Spleen (tissue), 11 donors: Measurements from ENCODE around the gene TEDC1. TPM values are rescaled to one million over a fixed set of nuclear protein-coding genes. Genes with fewer than 3 reads are reported as not detected.

Source experiments
- DNase-seq: peaks from one replicate; pipeline ENCODE4 v3.0.0-alpha.2; 2020
- H3K27ac ChIP-seq, 8 donors: fragments of 200-600 bp; sonication (generic) in 7 of 8; 1 replicate in 4 of 8; 2 replicates in 4 of 8; pipeline versions ENCODE4 v1.5.0 to v1.8.0; 2016 to 2021; ENCODE audit warnings: inconsistent platforms in 4 of 8, mild to moderate bottlenecking in 4 of 8, moderate library complexity in 1 of 8
- H3K27me3 ChIP-seq, 7 donors: fragments of 200-600 bp; sonication (generic) in 6 of 7; replicated peaks in 1 of 7; 1 replicate in 4 of 7; 2 replicates in 3 of 7; pipeline versions ENCODE4 v1.5.0 to v1.8.0; 2016 to 2021; ENCODE audit warnings: inconsistent platforms in 3 of 7, mild to moderate bottlenecking in 1 of 7
- H3K36me3 ChIP-seq, 6 donors: fragments of 200-600 bp; sonication (generic) in 5 of 6; 1 replicate in 4 of 6; 2 replicates in 2 of 6; pipeline versions ENCODE4 v1.5.0 to v1.8.0; 2016 to 2021; ENCODE audit warnings: inconsistent platforms in 2 of 6
- H3K4me1 ChIP-seq, 6 donors: fragments of 200-600 bp; sonication (generic) in 5 of 6; 1 replicate in 3 of 6; 2 replicates in 3 of 6; pipeline versions ENCODE4 v1.5.0 to v1.8.0; 2016 to 2021; ENCODE audit warnings: inconsistent platforms in 3 of 6
- H3K4me3 ChIP-seq, 8 donors: fragments of 200-600 bp; sonication (generic) in 7 of 8; 1 replicate in 4 of 8; 2 replicates in 4 of 8; pipeline versions ENCODE4 v1.5.0 to v1.8.0; 2016 to 2021; ENCODE audit warnings: inconsistent platforms in 4 of 8, mild to moderate bottlenecking in 4 of 8, moderate library complexity in 2 of 8
- H3K9me3 ChIP-seq, 8 donors: fragments of 200-600 bp; sonication (generic) in 7 of 8; 1 replicate in 4 of 8; 2 replicates in 4 of 8; pipeline versions ENCODE4 v1.5.0 to v1.8.0; 2016 to 2021; ENCODE audit warnings: inconsistent platforms in 4 of 8
- POLR2A ChIP-seq, 3 donors: fragments of 450-650 bp; IDR thresholded peaks; one replicate each; pipeline ENCODE4 v1.5.1; 2017; ENCODE audit warnings: antibody characterized with exemption in 3 of 3, mild to moderate bottlenecking in 1 of 3
- POLR2AphosphoS5 ChIP-seq, 3 donors: sonication (generic); formaldehyde crosslinking; IDR thresholded peaks; one replicate each; pipeline ENCODE4 v1.5.1; 2017; ENCODE audit warnings: antibody characterized with exemption in 3 of 3
- WGBS, 5 donors: extraction: QIAGEN DNeasy Blood & Tissue Kit in 3 of 5; methylation state at CpG; one replicate each; pipeline versions ENCODE4 v1.1.5 to v1.1.7; 2013 to 2018; 5-methylcytosine and 5-hydroxymethylcytosine counted together
- intact Hi-C: fragments of 100-400 bp; cut with DNase I; formaldehyde crosslinking; loops from one replicate; pipeline ENCODE4 v1.15.0; 2023; ENCODE audit warnings: low total_unique reads
- polyA plus RNA-seq, 3 donors: library from polyadenylated mRNA; stranded (reverse); fragments of 200-250 nt; gene quantifications; one replicate each; pipeline ENCODE4 v1.2.1, GENCODE V29; 2013
- total RNA-seq, 7 donors: library from RNA; depleted of rRNA in 3 of 7; stranded (reverse); fragments of >200 nt in 3 of 7; fragmentation: NEBNext Ultra II Directional in 4 of 7; extraction: Animal tissue kit (Norgen Biotek cat#: 25700) in 4 of 7; gene quantifications; one replicate each; pipeline versions ENCODE4 v1.1.0 to v1.2.1, GENCODE V29; 2016 to 2021
- TF ChIP-seq, protein P1 (sequence below), 11 experiments: fragments of 200-600 bp in 7 of 11; fragments of 450-650 bp in 4 of 11; sonication (generic) in 4 of 11; IDR thresholded peaks in 8 of 11; conservative IDR thresholded peaks in 3 of 11; 1 replicate in 7 of 11; 2 replicates in 4 of 11; pipeline versions ENCODE4 v1.4.0 to v1.8.0; 2016 to 2021; ENCODE audit warnings: antibody characterized with exemption in 11 of 11, inconsistent platforms in 4 of 11, mild to moderate bottlenecking in 1 of 11
- donor health status: healthy with polysubstance abuse.
- donor health status: DM: no; HTN: no; CAD: no; lungs with moderate emphysema.
- donor health status: DM: no; HTN: no; CAD: no.
- donor health status: Bipolar disorder and iron deficiency.
- donor health status: healthy.
- donor health status: DM: no; HTN: no; CAD: no.
- donor health status: DM: yes; HTN: yes; CAD: no.

TEDC1 gene
- total and polyA plus RNA-seq, 10 donors, result 5.3 to 31.5 (median 12.3) TPM

DNA sequence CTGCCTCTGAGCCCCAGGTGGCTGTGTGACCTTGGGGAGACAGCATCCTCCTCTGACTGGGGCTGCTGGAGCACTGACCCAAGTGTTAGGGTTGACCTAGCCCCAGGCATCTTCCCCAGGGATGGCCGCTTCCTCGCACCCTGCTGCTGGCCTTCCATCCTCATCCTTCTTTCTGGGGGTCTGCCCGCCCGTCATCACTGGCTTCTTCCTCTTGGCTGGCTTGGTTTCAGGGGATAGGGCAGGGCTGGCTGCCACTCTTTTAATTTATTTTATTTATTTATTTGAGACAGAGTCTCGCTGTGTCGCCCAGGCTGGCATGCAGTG lies 3.5 kb downstream of the TEDC1 start:
- peaks cover 0 to 25% (median 18%) of the 10 kb centered on the region in 6 donors for H3K4me1 ChIP-seq
- intact Hi-C loops, result no loop called here
- no peak overlapping the region for H3K27ac ChIP-seq
- no peak for DNase-seq
- H3K27me3 ChIP-seq, result no peaks in the 10 kb centered on the region
- H3K9me3 ChIP-seq, result no peaks in the 10 kb centered on the region
- 95 to 98% (median 96%) methylated on average over 6 of the region's 6 CpGs for WGBS, 5 donors
- TF ChIP-seq POLR2AphosphoS5 (IDR thresholded peaks at IDR 0.05) (no peak), POLR2A (IDR thresholded peaks at IDR 0.05) (no peak)
- TF ChIP-seq, protein P1, sequence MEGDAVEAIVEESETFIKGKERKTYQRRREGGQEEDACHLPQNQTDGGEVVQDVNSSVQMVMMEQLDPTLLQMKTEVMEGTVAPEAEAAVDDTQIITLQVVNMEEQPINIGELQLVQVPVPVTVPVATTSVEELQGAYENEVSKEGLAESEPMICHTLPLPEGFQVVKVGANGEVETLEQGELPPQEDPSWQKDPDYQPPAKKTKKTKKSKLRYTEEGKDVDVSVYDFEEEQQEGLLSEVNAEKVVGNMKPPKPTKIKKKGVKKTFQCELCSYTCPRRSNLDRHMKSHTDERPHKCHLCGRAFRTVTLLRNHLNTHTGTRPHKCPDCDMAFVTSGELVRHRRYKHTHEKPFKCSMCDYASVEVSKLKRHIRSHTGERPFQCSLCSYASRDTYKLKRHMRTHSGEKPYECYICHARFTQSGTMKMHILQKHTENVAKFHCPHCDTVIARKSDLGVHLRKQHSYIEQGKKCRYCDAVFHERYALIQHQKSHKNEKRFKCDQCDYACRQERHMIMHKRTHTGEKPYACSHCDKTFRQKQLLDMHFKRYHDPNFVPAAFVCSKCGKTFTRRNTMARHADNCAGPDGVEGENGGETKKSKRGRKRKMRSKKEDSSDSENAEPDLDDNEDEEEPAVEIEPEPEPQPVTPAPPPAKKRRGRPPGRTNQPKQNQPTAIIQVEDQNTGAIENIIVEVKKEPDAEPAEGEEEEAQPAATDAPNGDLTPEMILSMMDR (IDR thresholded peaks at IDR 0.05 in 8 of 11, conservative IDR thresholded peaks at IDR 0.05 in 3 of 11), result no peak
- no peak overlapping the region for H3K4me3 ChIP-seq
- H3K36me3 ChIP-seq, result peaks cover 0 to 43% (median 0%) of the 10 kb centered on the region in 6 donors

DNA sequence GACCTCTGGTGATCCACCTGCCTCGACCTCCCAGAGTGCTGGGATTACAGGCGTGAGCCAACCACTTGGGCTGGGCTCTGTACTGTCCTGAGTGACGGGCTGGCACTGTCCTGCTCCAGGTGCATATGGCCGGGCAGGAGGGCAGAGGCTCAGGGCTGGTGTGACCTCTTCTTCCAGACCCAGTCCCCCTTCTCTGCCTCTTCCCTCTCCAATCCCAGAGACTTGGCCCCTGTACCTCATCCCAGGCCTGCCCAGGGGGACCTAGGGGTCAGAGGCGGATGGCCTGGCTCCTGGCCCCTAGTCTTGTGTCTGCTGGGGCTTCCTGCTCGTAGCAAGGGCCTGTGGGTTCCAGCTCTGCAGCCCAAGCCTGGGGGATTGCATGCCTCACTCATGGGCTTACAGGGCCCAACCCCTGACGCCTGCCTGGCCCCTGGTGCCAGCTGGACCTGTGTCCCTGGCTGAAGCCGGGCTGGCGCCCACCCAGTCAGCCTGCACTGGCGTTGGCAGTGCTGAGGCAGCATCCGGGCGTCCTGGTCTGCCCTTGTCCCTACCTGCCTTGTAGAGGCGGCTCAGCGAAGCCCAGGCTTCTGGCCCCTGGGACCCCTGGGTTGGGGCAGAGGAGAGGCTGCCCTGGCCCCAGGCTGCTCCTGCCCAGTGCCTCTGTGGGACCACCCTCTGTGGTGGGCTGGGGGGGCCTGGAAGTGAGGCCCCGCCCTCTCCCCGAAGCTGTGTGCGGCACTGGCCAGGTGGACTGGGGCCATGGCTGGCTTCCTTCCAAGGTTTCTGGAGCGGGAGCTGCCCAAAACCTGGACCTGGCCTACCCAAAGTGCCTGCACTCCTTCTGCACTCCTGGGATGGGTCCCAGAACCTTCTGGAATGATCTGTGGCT lies 4.3 kb downstream of the TEDC1 start:
- Histone ChIP-seq H3K27me3 (no peaks in the 10 kb centered on the region), H3K27ac (no peak overlapping the region), H3K9me3 (no peaks in the 10 kb centered on the region), H3K4me3 (no peak overlapping the region), H3K4me1 (peaks cover 0 to 17% (median 11%) of the 10 kb centered on the region in 6 donors), H3K36me3 (peaks cover 0 to 43% (median 0%) of the 10 kb centered on the region in 6 donors)
- intact Hi-C loops, result no loop called here
- TF ChIP-seq POLR2AphosphoS5 (IDR thresholded peaks at IDR 0.05) (no peak), POLR2A (IDR thresholded peaks at IDR 0.05) (no peak)
- TF ChIP-seq, protein P1 (IDR thresholded peaks at IDR 0.05 in 8 of 11, conservative IDR thresholded peaks at IDR 0.05 in 3 of 11), result no peak
- WGBS, 5 donors, result 91 to 99% (median 94%) methylated on average over 7 to 18 of the region's 18 CpGs
- DNase-seq, result peak; percentile 79

DNA sequence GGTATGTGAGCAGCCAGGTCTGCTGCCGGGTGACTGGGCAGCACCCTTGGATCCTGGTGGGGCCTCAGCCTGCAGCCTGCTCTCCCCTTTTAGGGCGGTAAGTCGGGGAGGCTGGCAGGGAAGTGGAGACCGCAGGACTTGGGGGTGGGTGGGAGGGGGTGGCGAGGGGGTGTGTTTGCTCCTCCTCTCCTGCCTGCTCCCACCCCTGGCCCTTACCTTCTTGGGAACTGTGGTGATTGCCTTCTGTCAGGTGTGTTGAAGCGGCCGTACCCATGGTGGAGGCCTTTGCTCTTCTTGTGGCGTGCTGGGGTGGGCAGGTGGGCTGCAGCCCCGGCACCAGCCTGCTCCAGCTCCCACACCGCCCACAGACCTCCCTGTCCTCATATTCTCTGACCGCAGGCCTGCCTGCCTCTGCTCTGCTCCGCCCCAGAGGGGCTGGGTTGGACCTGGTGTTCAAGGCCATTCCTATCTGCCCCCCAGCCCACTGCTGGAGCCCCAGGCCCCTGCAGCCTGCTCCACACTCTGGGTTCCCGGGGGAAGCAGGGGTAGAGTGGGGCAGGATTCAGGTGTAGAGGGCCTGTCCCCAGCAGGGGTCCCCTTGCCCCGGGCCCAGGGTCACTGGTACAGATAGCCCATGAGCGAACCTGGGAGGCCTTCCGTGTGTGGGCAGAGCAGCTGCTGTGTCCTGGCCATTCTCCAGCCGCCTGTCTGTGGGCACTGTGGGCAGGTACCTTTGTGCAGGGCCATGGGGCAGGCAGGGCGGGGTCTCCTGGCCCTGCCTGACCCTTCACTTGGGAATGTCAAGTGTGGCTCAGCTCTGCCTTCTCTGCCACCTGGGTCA lies 5.2 kb downstream of the TEDC1 start:
- TF ChIP-seq, protein P1 (IDR thresholded peaks at IDR 0.05 in 8 of 11, conservative IDR thresholded peaks at IDR 0.05 in 3 of 11), result no peak
- TF ChIP-seq POLR2A (IDR thresholded peaks at IDR 0.05) (no peak), POLR2AphosphoS5 (IDR thresholded peaks at IDR 0.05) (no peak)
- Histone ChIP-seq H3K4me3 (no peak overlapping the region), H3K27me3 (no peaks in the 10 kb centered on the region), H3K9me3 (no peaks in the 10 kb centered on the region), H3K36me3 (peaks cover 0 to 43% (median 0%) of the 10 kb centered on the region in 6 donors), H3K27ac (no peak overlapping the region), H3K4me1 (peaks cover 0 to 17% (median 10%) of the 10 kb centered on the region in 6 donors)
- 87 to 93% (median 90%) methylated on average over 11 to 18 of the region's 18 CpGs for WGBS, 5 donors
- no peak for DNase-seq
- intact Hi-C loops, result no loop called here
